ENCODE data around the gene BRD9. TPM values are rescaled to one million over a fixed set of nuclear protein-coding genes. Genes with fewer than 3 reads are reported as not detected.

Gene BRD9
- polyA plus RNA-seq, 2 of the 4 experiments (the other 2 are of a cell fraction) = 11.6 to 28.9 TPM

DNA sequence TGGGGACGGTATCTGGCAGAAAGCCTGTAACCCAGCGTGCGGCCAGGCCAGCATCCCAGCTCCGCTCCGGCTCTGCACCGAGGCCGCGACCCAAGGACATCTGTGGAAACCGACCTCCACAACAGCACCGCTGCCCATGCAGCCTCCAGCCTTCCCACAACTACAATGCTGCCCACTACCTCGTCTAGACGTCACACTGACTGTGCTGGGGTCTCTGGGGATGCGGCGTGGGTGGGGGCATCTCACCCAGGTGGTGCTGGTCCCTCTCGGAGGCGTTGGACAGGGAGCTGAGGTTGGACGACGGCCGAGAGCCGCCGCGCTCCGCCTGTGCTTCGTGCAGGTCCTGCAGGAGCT lies 27.5 kb downstream of the BRD9 start:
- Histone ChIP-seq H3K4me2 (no peak overlapping the region), H3K9me3 (no peaks in the 10 kb centered on the region), H3K4me1 (no peaks in the 10 kb centered on the region), H3K27ac (no peak overlapping the region), H3K4me3 (no peak overlapping the region)
- WGBS (ENCODE audit: missing lambda C conversion rate) = 98% methylated on average over 24 of the region's 24 CpGs
- ChIA-PET CTCF (no interaction called here), POLR2A (no interaction called here)
- ATAC-seq = no peak
- no peak for FAIRE-seq
- TF ChIP-seq FOSB (CRISPR knock-in tag; IDR thresholded peaks at IDR 0.05) (no peak), SREBF2 (IDR thresholded peaks at IDR 0.05) (no peak), TFCP2L1 (CRISPR knock-in tag; IDR thresholded peaks at IDR 0.05) (no peak), JUN (IDR thresholded peaks at IDR 0.05) (no peak), ZFP36 (IDR thresholded peaks at IDR 0.05; ENCODE audit: borderline replicate concordance, partially characterized antibody) (no peak), ZNF302 (CRISPR knock-in tag; IDR thresholded peaks at IDR 0.05) (no peak), CHD2 (IDR thresholded peaks at IDR 0.05; ENCODE audit: low read length, partially characterized antibody) (no peak), FOSL2 (IDR thresholded peaks at IDR 0.05) (no peak), FOSL2 (CRISPR knock-in tag; IDR thresholded peaks at IDR 0.05) (no peak), ZC3H11A (IDR thresholded peaks at IDR 0.05) (no peak), GATA3 (IDR thresholded peaks at IDR 0.05; ENCODE audit: borderline replicate concordance) (no peak), MAZ (IDR thresholded peaks at IDR 0.05; ENCODE audit: borderline replicate concordance, low read depth, low read length) (no peak), ZSCAN20 (CRISPR knock-in tag; IDR thresholded peaks at IDR 0.05) (no peak), MYC (IDR thresholded peaks at IDR 0.05; ENCODE audit: borderline replicate concordance, low read length) (no peak), NPAS2 (CRISPR knock-in tag; IDR thresholded peaks at IDR 0.05; ENCODE audit: borderline replicate concordance) (no peak), EP300 (IDR thresholded peaks at IDR 0.05) (no peak), CHD4 (IDR thresholded peaks at IDR 0.05; ENCODE audit: borderline replicate concordance) (no peak)
- TF ChIP-seq, protein P1, sequence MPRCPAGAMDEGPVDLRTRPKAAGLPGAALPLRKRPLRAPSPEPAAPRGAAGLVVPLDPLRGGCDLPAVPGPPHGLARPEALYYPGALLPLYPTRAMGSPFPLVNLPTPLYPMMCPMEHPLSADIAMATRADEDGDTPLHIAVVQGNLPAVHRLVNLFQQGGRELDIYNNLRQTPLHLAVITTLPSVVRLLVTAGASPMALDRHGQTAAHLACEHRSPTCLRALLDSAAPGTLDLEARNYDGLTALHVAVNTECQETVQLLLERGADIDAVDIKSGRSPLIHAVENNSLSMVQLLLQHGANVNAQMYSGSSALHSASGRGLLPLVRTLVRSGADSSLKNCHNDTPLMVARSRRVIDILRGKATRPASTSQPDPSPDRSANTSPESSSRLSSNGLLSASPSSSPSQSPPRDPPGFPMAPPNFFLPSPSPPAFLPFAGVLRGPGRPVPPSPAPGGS (IDR thresholded peaks at IDR 0.05) = no peak
- TF ChIP-seq, protein P2, sequence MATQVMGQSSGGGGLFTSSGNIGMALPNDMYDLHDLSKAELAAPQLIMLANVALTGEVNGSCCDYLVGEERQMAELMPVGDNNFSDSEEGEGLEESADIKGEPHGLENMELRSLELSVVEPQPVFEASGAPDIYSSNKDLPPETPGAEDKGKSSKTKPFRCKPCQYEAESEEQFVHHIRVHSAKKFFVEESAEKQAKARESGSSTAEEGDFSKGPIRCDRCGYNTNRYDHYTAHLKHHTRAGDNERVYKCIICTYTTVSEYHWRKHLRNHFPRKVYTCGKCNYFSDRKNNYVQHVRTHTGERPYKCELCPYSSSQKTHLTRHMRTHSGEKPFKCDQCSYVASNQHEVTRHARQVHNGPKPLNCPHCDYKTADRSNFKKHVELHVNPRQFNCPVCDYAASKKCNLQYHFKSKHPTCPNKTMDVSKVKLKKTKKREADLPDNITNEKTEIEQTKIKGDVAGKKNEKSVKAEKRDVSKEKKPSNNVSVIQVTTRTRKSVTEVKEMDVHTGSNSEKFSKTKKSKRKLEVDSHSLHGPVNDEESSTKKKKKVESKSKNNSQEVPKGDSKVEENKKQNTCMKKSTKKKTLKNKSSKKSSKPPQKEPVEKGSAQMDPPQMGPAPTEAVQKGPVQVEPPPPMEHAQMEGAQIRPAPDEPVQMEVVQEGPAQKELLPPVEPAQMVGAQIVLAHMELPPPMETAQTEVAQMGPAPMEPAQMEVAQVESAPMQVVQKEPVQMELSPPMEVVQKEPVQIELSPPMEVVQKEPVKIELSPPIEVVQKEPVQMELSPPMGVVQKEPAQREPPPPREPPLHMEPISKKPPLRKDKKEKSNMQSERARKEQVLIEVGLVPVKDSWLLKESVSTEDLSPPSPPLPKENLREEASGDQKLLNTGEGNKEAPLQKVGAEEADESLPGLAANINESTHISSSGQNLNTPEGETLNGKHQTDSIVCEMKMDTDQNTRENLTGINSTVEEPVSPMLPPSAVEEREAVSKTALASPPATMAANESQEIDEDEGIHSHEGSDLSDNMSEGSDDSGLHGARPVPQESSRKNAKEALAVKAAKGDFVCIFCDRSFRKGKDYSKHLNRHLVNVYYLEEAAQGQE (IDR thresholded peaks at IDR 0.05) = no peak
- no peak for DNase-seq (ENCODE audit: low read depth in 1 of 2, low spot score in 1 of 2)

DNA sequence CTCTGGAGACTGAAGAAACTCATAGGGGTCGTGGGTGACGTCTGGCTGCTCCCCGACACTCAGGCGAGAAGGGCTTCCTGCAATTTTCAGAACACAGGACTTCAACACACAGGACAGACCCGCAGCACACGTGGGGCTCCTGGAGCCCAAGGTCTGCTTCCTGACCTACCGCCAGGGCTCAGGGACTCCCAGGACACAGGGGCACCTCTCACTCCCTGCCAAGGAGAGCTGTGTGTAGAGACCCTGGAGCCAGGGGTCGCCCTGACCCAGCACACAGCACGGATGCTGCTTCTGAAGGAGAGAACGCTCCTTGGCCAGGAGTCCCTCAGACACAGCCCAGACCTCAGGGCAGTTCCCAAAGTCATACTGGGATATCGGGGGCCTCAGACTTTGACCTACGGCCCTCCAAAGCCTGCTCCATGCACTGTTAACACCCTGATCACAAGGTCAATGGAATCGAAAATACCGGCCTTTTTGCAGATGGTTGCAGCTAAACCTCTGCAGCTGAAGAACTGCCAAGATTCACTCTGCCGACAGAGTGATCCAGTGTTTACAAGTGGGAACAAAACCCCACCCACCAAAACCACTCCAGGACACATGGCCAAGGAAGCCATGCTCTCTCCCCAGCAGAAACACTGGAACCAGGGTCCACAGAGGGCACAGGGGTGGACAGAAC lies 28.0 kb downstream of the BRD9 start:
- 90% methylated on average over 15 of the region's 15 CpGs for WGBS (ENCODE audit: missing lambda C conversion rate)

More for the DNA sequence above, 28.0 kb downstream of the BRD9 start:
- Histone ChIP-seq H3K4me3 (no peak overlapping the region), H3K27ac (no peak overlapping the region), H3K4me2 (no peak overlapping the region), H3K9me3 (no peaks in the 10 kb centered on the region), H3K4me1 (no peaks in the 10 kb centered on the region)
- no peak for DNase-seq (ENCODE audit: low read depth in 1 of 2, low spot score in 1 of 2)
- no peak for FAIRE-seq
- TF ChIP-seq RAD21 (conservative IDR thresholded peaks at IDR 0.05 in 1 of 2, IDR thresholded peaks at IDR 0.05 in 1 of 2) (no peak), RFX5 (IDR thresholded peaks at IDR 0.05) (no peak), CHD2 (IDR thresholded peaks at IDR 0.05; ENCODE audit: low read length, partially characterized antibody) (no peak), HOXA7 (CRISPR knock-in tag; IDR thresholded peaks at IDR 0.05) (no peak), ZSCAN20 (CRISPR knock-in tag; IDR thresholded peaks at IDR 0.05) (no peak), NPAS2 (CRISPR knock-in tag; IDR thresholded peaks at IDR 0.05; ENCODE audit: borderline replicate concordance) (no peak), PHF8 (IDR thresholded peaks at IDR 0.05; ENCODE audit: borderline replicate concordance, low read depth) (no peak), FOSL2 (IDR thresholded peaks at IDR 0.05) (no peak), FOSL2 (CRISPR knock-in tag; IDR thresholded peaks at IDR 0.05) (no peak), NFE2L2 (conservative IDR thresholded peaks at IDR 0.05; ENCODE audit: low read length) (no peak)
- TF ChIP-seq, protein P3, sequence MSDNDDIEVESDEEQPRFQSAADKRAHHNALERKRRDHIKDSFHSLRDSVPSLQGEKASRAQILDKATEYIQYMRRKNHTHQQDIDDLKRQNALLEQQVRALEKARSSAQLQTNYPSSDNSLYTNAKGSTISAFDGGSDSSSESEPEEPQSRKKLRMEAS (IDR thresholded peaks at IDR 0.05) = no peak
- POLR2A ChIA-PET = no interaction called here
- CTCF ChIA-PET = no interaction called here
- ATAC-seq = no peak
